DMS114 treated with DMSO at 0.1 percent for 48 hours (cell line): ENCODE measurements around the gene RNF4.
"Not testable (repeated sequence)": the region's sequence is repeated elsewhere in the genome, so short reads cannot be mapped to it uniquely, and the experiment has no call there.

Source experiments
- DNase-seq: peaks from one replicate; lab custom pipeline; 2025; ENCODE audit not compliant: unreplicated experiment; lab: John Stamatoyannopoulos, UW

RNF4 gene

DNA sequence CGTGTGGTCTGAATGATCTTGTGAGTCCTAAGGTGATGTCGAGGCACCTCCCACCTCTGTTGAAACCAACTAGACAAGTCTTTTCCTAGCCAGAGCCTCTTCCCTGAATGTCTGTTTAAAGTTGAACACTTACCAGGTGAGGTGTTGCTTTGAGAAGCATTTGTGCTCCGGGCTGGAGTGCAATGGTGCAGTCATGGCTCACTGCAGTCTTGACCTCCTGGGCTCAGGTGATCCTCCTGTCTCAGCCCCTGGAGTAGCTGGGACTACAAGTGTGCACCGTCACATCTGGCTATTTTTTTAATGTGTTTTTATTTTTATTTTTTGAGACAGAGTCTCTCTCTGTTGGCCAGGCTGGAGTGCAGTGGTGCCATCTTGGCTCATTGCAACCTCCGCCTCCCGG lies 18.1 kb downstream of the RNF4 start:
- no peak for DNase-seq

DNA sequence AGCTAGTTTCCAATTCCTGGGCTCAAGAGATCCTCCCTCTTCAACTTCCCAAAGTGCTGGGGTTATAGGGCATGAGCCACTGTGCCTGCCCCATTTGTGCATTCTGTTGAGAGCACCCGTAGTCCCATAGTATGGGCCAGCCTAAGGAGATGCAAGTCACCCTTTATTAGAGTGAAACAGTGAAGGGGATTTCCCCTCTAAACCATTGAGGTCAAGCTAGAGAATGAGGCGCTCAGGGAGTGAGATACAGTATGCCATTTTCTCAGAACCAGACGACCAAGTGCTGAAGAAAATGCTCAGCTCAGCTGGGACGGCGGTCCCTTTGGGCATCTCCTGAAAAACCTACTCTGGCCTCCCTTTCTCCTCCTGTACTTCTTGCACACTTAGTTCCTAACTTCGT lies 18.7 kb downstream of the RNF4 start:
- no peak for DNase-seq

- no peak for DNase-seq
Measured at GRCh38 chr4:2489081-2489805, 20.3 kb downstream of the RNF4 start.

DNA sequence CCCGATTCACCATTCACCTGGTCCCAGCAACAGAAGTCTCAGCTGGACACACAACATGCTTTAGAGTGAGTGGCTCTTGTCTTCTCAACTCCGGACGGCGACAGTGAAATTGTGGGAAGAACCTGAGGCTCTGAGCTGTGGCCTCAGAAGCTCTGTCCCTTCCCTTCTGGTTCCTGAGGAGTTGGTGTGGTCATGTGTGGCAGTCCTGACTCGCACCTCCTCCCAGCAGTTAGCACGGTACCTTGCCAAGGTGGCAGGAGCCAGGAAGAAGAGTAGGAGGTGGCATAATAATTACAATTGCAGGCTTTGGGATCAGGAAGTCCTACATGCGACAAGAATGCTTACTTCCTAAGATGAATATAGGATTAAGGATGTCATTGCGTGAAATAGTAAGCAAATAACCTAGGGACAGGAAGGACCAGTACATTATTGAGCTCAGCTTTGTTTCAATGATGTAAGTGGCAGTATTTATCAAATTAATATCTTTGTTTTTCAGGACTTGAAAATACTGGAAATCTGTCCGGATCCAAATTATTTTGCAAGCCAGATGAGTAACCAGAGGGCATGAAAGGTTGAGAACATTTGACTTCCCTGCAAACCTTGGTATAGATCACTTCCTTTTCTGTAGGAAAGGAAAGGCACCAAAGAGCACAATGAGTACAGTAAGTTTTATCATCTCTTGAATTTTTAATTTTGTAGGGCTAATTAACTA lies 21.1 kb downstream of the RNF4 start:
- DNase-seq: no peak

GRCh38 chr4:2492970-2493369 lies 24.1 kb downstream of the RNF4 start:
- no peak for DNase-seq

- DNase-seq: no peak
Measured at GRCh38 chr4:2494992-2495391, 26.1 kb downstream of the RNF4 start.

DNA sequence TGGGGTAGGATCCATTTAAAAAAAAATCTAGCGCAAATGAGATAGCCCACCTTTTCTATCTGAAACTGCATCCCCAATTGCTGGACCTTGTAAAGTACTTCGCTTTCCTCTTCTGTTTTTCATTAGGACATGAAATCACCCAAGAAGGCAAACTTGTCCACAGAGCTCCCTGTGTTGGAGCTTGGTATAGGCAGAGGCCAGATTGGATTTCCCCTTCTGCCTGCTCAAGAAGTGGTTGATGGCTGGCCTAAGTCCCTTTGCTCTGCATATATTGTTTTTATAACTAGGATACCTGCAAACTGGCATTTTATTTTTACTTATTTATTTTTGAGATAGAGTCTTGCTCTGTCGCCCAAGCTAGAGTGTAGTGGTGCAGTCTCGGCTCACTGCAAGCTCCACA lies 28.4 kb downstream of the RNF4 start:
- no peak for DNase-seq

DNA sequence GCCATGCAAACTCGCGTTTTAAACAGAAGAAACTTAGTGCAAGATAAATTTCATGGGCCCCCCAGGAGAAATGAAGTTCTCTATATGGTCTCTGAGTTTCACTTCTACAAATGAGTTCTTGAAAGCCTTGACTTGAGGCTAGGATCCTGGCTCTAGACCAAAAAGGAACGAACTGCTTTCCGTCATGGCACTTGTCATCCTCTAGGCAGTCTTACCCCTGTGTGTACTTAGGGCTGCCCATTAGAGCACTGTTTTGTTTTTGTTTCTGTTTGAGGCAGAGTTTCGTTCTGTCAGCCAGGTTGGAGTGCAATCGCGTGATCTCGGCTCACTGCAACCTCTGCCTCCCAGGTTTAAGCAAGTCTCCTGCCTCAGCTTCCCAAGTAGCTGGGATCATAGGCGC lies 29.0 kb downstream of the RNF4 start:
- no peak for DNase-seq

GRCh38 chr4:2500547-2500946 lies 31.6 kb downstream of the RNF4 start:
- no peak for DNase-seq

DNA sequence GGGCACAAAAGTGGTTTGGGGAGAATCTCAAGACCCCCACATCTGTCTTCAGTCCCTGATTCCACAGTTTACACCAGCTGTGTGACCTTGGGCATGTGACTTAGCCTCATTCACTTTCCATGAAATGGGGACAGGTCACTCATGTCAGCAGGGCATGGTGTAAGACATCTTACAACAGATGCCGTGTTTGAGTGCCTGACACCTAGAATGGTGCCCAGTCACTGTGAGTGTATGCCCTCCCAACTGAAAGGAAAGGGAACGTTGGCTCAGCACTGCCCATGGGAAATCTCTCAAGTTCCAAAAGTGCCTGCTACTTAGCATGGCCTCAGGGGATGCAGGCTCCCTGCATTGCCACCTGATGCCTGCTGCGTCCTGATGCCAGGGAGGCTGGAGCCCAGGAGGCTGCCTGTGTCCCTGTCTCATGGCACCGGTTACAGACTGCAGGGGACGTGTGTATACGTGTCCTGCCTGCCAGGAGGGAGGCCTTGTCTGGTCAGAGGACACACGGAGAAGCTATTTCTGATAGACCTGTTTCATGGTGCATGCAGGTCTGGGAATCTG lies 32.2 kb downstream of the RNF4 start:
- DNase-seq: no peak

GRCh38 chr4:2503809-2504208 lies 34.9 kb downstream of the RNF4 start:
- DNase-seq: no peak

DNA sequence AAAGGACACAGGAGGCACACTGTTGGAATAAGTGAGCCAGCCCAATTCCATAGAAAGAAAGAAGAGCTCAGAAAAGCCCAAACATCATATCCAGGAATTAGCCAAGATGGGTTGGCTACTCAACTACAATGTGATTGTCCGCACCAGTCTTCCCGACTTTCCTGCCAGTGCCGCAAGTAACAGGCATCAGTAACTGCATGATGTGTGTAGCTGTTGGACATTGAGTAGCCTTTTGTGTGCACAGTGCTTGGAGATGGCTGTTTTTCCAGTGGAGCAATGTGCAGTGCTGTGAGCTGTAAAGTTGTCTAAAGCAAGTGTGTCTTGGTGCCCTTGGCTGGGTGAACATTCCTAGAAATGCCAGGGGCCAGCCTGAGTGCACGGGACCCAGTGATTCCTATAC lies 38.4 kb downstream of the RNF4 start:
- DNase-seq: no peak

GRCh38 chr4:2507855-2508254 lies 38.9 kb downstream of the RNF4 start:
- DNase-seq: no peak

GRCh38 chr4:2510351-2511259 lies 41.7 kb downstream of the RNF4 start:
- DNase-seq: no peak

DNA sequence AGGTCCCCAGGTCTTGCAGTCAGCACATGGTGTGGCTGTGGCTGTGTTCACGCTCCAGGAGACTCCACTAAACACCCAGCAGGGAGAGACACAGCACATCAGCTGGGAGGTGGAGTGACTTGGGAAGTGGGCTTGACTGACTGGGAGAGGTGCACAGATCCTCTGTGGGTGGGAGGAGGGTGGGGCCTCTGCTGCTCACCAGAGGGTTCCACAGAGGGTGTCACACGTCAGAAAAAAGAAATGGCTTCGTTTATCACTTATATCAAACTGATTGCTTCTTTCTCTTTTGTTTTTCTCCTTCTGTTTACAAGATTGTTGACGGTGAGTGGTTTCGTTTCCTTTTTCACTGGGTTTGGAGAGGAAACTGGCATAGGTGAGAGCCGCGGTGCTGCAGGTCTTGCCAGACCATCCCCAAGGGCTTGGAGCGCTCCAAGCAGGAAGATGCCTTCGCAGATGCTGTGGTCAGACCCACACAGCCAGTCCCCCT lies 42.8 kb downstream of the RNF4 start:
- no peak for DNase-seq

DNA sequence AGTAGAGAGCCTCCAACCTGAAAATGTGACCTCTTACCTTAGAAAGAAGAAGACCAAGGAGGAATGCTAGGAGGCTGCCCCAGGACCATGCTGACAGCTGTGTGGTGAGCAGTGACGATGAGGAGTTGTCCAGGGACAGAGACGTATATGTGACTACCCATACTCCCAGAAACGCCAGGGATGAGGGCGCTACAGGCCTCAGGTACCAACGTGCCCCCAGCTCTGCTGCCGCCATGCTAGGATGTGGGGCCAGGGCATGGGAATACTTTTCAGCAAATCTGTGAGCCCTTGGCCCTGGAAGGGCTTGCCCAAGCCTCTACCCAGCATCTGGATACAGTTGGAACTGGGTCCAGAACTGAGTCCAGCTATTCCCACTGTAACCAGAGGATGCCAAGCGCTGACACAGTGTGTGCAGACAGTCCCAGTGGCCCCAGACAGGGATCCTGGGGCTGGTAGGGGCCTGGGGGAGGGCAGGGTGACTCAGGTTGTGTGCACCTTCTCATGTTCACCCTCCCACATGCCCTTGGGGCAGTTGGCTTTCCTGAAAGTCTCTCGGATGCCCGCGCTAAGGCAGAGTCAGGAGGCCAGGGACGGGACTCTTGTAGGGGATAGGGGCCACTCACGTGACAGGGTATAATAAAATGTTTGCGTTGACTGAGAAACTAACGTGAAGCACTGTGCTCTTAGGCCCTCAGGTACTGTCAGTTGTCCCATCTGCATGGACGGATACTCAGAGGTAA lies 43.7 kb downstream of the RNF4 start:
- DNase-seq: no peak

GRCh38 chr4:2514193-2514592 lies 45.3 kb downstream of the RNF4 start:
- not testable (repeated sequence) for DNase-seq

GRCh38 chr4:2514944-2515343 lies 46.0 kb downstream of the RNF4 start:
- not testable (repeated sequence) for DNase-seq

DNA sequence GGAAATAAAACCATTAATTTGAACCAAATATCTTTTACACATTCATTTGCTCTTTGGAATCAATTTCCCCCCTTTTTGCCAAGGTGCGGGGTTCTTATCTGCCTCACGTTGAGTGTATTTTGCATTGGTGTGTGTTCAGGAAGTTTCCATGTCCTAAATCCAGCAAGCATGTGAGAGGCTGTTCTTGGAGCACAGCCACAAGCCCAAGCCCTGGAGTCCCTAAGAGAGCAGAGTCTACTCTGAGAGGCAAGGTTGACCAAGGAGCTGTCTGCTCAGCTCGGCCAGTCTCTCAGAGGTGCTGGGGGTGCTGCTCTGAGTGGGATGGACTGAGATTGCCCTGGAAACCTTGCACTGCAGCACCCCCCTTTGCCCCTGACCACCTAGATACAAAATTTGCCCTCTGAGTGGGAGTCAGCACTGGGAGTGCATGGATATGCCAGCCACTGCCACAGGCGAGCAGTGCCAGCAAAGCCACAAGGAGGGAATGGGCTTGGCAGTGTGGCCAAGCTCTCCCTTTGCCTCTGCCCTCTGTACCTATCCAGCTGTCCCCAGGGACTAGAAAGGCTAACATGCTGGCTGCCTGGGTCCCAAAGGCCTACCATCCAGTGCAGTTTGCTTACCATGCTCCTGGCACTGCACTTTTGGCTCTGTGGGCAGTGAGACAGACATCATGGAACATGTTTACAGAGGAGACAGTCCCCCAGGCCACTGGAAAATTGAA lies 47.1 kb downstream of the RNF4 start:
- no peak for DNase-seq

GRCh38 chr4:2516635-2517034 lies 47.7 kb downstream of the RNF4 start:
- no peak for DNase-seq
